HCT116 (cell line): Measurements from ENCODE around the gene PRRC2C. TPM values are rescaled to one million over a fixed set of nuclear protein-coding genes. Genes with fewer than 3 reads are reported as not detected.

Source experiments
- ATAC-seq: fragments of 200-7000 bp; cut with Tn5 transposase; 2 replicates; pipeline ENCODE4 v1.9.1; 2020; ENCODE audit warnings: mild to moderate bottlenecking, moderate library complexity
- BruUV-seq: library from RNA; stranded (reverse); fragments of 400-500 nt; replicated peaks from 2 replicates; lab custom pipeline; 2021; lab: Mats Ljungman, UMichigan
- CTCF ChIA-PET: fragments of 300-600 bp; sonication (Branson Sonifier 250); formaldehyde crosslinking; loops from one replicate; lab custom pipeline; 2021; ENCODE audit warnings: antibody characterized with exemption; lab: Charles Lee
- POLR2A ChIA-PET: fragments of 300-600, 350-600 bp; sonication (Branson Sonifier 250); formaldehyde crosslinking; loops from one replicate; lab custom pipeline; 2021; ENCODE audit warnings: antibody characterized with exemption; lab: Charles Lee
- RAD21 ChIA-PET, 2 experiments: fragments of 300-600 bp; sonication (Branson Sonifier 250); formaldehyde crosslinking; loops; one replicate each; lab custom pipeline; 2023; ENCODE audit warnings: low total read pairs in 2 of 2; ENCODE audit not compliant: uncharacterized antibody in 2 of 2, unreplicated experiment in 2 of 2, low non-redundant PET in 1 of 2; lab: Charles Lee
- DNase-seq: peaks from one replicate; pipeline ENCODE4 v3.0.0-alpha.2; 2010; ENCODE audit warnings: low read depth, low spot score
- H2AFZ ChIP-seq: fragments of 200-600 bp; shearing (Covaris generic), sonication (generic); 2 replicates; pipeline ENCODE4 v1.6.1; 2017; ENCODE audit warnings: low read depth, mixed run types, mixed read lengths, antibody characterized with exemption, low read length; ENCODE audit not compliant: poor library complexity, severe bottlenecking
- H3K27ac ChIP-seq: 2 replicates; pipeline ENCODE4 v1.5.1; 2012; ENCODE audit warnings: low read depth, low read length
- H3K27me3 ChIP-seq: fragments of 200-600 bp; sonication (generic); 2 replicates; pipeline ENCODE4 v1.6.1; 2016; ENCODE audit warnings: mixed run types, low read length, mixed read lengths; ENCODE audit not compliant: insufficient read depth
- H3K36me3 ChIP-seq, 2 experiments: fragments of 200-500 bp in 1 of 2; fragments of 200-600 bp in 1 of 2; sonication (Bioruptor generic) in 1 of 2; sonication (generic) in 1 of 2; 2 replicates each; pipeline versions ENCODE4 v1.5.1 to v1.6.1; 2014 to 2016; ENCODE audit warnings: low read length in 2 of 2, inconsistent platforms in 1 of 2, mixed read lengths in 1 of 2, mixed run types in 1 of 2; ENCODE audit not compliant: insufficient read depth in 2 of 2, control insufficient read depth in 1 of 2
- H3K4me1 ChIP-seq, 2 experiments: fragments of 200-600 bp in 1 of 2; sonication (generic) in 1 of 2; 2 replicates each; pipeline versions ENCODE4 v1.5.1 to v1.6.1; 2012 to 2017; ENCODE audit warnings: low read length in 2 of 2, inconsistent platforms in 1 of 2, mild to moderate bottlenecking in 1 of 2, mixed read lengths in 1 of 2, mixed run types in 1 of 2, moderate library complexity in 1 of 2; ENCODE audit not compliant: insufficient read depth in 2 of 2, control insufficient read depth in 1 of 2
- H3K4me2 ChIP-seq: fragments of 200-600 bp; sonication (generic); 2 replicates; pipeline ENCODE4 v1.6.1; 2017; ENCODE audit warnings: mixed run types, low read length, mixed read lengths
- H3K4me3 ChIP-seq, 2 experiments: fragments of 200-600 bp in 1 of 2; sonication (generic) in 1 of 2; replicated peaks in 1 of 2; 2 replicates each; pipeline ENCODE4 v1.5.1; 2011 to 2016; ENCODE audit warnings: low read length in 2 of 2, control low read depth in 1 of 2, low read depth in 1 of 2, mild to moderate bottlenecking in 1 of 2, mixed read lengths in 1 of 2, mixed run types in 1 of 2
- H3K79me2 ChIP-seq: fragments of 200-600 bp; sonication (generic); 2 replicates; pipeline ENCODE4 v1.6.1; 2017; ENCODE audit warnings: mild to moderate bottlenecking, mixed run types, low read length, moderate library complexity, mixed read lengths; ENCODE audit not compliant: insufficient read depth
- H3K9ac ChIP-seq: fragments of 200-600 bp; sonication (generic); 2 replicates; pipeline ENCODE4 v1.6.1; 2016; ENCODE audit warnings: low read length, mixed read lengths
- H3K9me2 ChIP-seq: fragments of 200-600 bp; sonication (generic), shearing (Covaris generic); 2 replicates; pipeline ENCODE4 v1.6.1; 2017; ENCODE audit warnings: mixed run types, mild to moderate bottlenecking, moderate library complexity; ENCODE audit not compliant: insufficient read depth
- H3K9me3 ChIP-seq, 2 experiments: fragments of 200-500 bp in 1 of 2; fragments of 200-600 bp in 1 of 2; sonication (Bioruptor generic) in 1 of 2; sonication (generic) in 1 of 2; 2 replicates each; pipeline ENCODE4 v1.6.1; 2014 to 2017; ENCODE audit warnings: low read length in 2 of 2, mixed read lengths in 2 of 2, inconsistent platforms in 1 of 2, low read depth in 1 of 2, mild to moderate bottlenecking in 1 of 2, mixed run types in 1 of 2, moderate library complexity in 1 of 2; ENCODE audit not compliant: control insufficient read depth in 1 of 2, insufficient read depth in 1 of 2
- H4K20me1 ChIP-seq: fragments of 200-600 bp; sonication (generic), shearing (Covaris generic); 2 replicates; pipeline ENCODE4 v1.6.1; 2017; ENCODE audit warnings: mixed run types, mild to moderate bottlenecking, moderate library complexity; ENCODE audit not compliant: insufficient read depth
- CBX3 ChIP-seq: IDR thresholded peaks from 2 replicates; pipeline ENCODE4 v1.6.1; 2012; ENCODE audit warnings: low read depth
- CEBPB ChIP-seq: IDR thresholded peaks from 2 replicates; pipeline ENCODE4 v1.6.1; 2012; ENCODE audit warnings: low read depth
- EGR1 ChIP-seq: IDR thresholded peaks from 2 replicates; pipeline ENCODE4 v1.6.1; 2012; ENCODE audit warnings: low read depth
- ELF1 ChIP-seq: IDR thresholded peaks from 2 replicates; pipeline ENCODE4 v1.6.1; 2012; ENCODE audit warnings: low read depth, borderline replicate concordance
- JUND ChIP-seq: IDR thresholded peaks from 2 replicates; pipeline ENCODE4 v1.6.1; 2012
- MAX ChIP-seq: IDR thresholded peaks from 2 replicates; pipeline ENCODE4 v1.6.1; 2012
- POLR2A ChIP-seq: IDR thresholded peaks from 2 replicates; pipeline ENCODE4 v1.7.0; 2011; ENCODE audit warnings: borderline replicate concordance; ENCODE audit not compliant: insufficient read depth, insufficient read length; ENCODE audit errors: extremely low read depth
- RAD21 ChIP-seq: IDR thresholded peaks from 2 replicates; pipeline ENCODE4 v1.6.1; 2012; ENCODE audit warnings: low read depth, mild to moderate bottlenecking
- SIN3A ChIP-seq: IDR thresholded peaks from 2 replicates; pipeline ENCODE4 v1.6.1; 2012; ENCODE audit warnings: low read depth
- SP1 ChIP-seq: IDR thresholded peaks from 2 replicates; pipeline ENCODE4 v1.6.1; 2012; ENCODE audit warnings: low read depth
- SRF ChIP-seq: IDR thresholded peaks from 2 replicates; pipeline ENCODE4 v1.6.1; 2012; ENCODE audit warnings: low read depth
- TCF7L2 ChIP-seq: IDR thresholded peaks from 2 replicates; pipeline ENCODE4 v1.7.0; 2011; ENCODE audit warnings: borderline replicate concordance, inconsistent platforms; ENCODE audit not compliant: insufficient read depth, insufficient read length; ENCODE audit errors: extremely low read depth
- YY1 ChIP-seq: IDR thresholded peaks from 2 replicates; pipeline ENCODE4 v1.6.1; 2011; ENCODE audit warnings: low read length, low read depth, moderate library complexity, mild to moderate bottlenecking; ENCODE audit not compliant: insufficient replicate concordance; ENCODE audit errors: extremely low read depth
- ZBTB33 ChIP-seq: IDR thresholded peaks from 2 replicates; pipeline ENCODE4 v1.6.1; 2011; ENCODE audit warnings: mild to moderate bottlenecking, low read length, moderate library complexity; ENCODE audit not compliant: insufficient replicate concordance; ENCODE audit errors: extremely low read depth
- ZFX ChIP-seq: fragments of 450-650 bp; IDR thresholded peaks from 2 replicates; pipeline ENCODE4 v1.6.1; 2017
- ZNF274 ChIP-seq: fragments of 200-500 bp; sonication (Bioruptor generic); IDR thresholded peaks from 2 replicates; pipeline ENCODE4 v1.6.1; 2014; ENCODE audit warnings: mild to moderate bottlenecking, low read depth, low read length, inconsistent platforms
- intact Hi-C: fragments of 100-400 bp; cut with micrococcal nuclease; formaldehyde crosslinking; loops from 2 replicates; pipeline ENCODE4 v1.10.0; 2022
- total RNA-seq: library from RNA; stranded (reverse); gene quantifications from one replicate; pipeline ENCODE4 v1.2.1, GENCODE V29; 2021; ENCODE audit not compliant: unreplicated experiment
- TF ChIP-seq, protein P1 (sequence below): IDR thresholded peaks from 2 replicates; pipeline ENCODE4 v1.6.1; 2012
- TF ChIP-seq, protein P2 (sequence below), 3 experiments: fragments of 200-600 bp in 1 of 3; sonication (generic) in 1 of 3; IDR thresholded peaks in 2 of 3; conservative IDR thresholded peaks in 1 of 3; 2 replicates each; pipeline ENCODE4 v1.5.1; 2012 to 2017; ENCODE audit warnings: low read depth in 2 of 3, low read length in 2 of 3, antibody characterized with exemption in 1 of 3, borderline replicate concordance in 1 of 3, control low read depth in 1 of 3, mild to moderate bottlenecking in 1 of 3, mixed read lengths in 1 of 3, mixed run types in 1 of 3, moderate library complexity in 1 of 3; ENCODE audit not compliant: insufficient read depth in 1 of 3

Gene PRRC2C
- total RNA-seq, 1 experiment from 2014 or later = 154 TPM

DNA sequence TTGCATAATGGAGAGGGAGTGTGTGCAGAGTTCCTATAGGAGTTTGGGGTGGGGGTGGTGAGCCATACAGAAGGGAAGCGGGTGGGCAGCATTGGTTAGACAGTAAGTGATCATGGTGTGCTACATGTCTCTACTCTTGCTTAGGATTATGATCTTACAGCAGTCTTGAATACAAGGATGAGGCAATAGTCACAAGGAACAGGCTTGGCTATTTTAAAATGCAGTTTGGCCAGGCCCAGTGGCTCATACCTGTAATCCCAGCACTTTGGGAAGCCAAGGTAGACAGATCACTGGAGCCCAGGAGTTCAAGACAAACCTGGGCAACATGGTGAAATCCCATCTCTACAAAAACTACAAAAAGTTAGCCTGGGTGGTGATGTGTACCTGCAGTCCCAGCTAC, 154.9 kb downstream of the PRRC2C start:
- H3K9me2 ChIP-seq = no peaks in the 10 kb centered on the region
- H3K9ac ChIP-seq = no peak overlapping the region
- H3K27me3 ChIP-seq = no peaks in the 10 kb centered on the region
- TF ChIP-seq SIN3A (no peak), JUND (no peak), POLR2A (no peak), ZFX (no peak), CBX3 (no peak), ZBTB33 (no peak), RAD21 (no peak), YY1 (no peak), TCF7L2 (no peak), ELF1 (no peak), CEBPB (no peak), SRF (no peak), ZNF274 (no peak), MAX (no peak), EGR1 (no peak), SP1 (no peak)
- TF ChIP-seq, protein P1, sequence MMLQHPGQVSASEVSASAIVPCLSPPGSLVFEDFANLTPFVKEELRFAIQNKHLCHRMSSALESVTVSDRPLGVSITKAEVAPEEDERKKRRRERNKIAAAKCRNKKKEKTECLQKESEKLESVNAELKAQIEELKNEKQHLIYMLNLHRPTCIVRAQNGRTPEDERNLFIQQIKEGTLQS = no peak
- TF ChIP-seq, protein P2, sequence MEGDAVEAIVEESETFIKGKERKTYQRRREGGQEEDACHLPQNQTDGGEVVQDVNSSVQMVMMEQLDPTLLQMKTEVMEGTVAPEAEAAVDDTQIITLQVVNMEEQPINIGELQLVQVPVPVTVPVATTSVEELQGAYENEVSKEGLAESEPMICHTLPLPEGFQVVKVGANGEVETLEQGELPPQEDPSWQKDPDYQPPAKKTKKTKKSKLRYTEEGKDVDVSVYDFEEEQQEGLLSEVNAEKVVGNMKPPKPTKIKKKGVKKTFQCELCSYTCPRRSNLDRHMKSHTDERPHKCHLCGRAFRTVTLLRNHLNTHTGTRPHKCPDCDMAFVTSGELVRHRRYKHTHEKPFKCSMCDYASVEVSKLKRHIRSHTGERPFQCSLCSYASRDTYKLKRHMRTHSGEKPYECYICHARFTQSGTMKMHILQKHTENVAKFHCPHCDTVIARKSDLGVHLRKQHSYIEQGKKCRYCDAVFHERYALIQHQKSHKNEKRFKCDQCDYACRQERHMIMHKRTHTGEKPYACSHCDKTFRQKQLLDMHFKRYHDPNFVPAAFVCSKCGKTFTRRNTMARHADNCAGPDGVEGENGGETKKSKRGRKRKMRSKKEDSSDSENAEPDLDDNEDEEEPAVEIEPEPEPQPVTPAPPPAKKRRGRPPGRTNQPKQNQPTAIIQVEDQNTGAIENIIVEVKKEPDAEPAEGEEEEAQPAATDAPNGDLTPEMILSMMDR (IDR thresholded peaks at IDR 0.05 in 2 of 3, conservative IDR thresholded peaks at IDR 0.05 in 1 of 3; ENCODE audit: borderline replicate concordance in 1 of 3, insufficient read depth in 1 of 3, low read depth in 2 of 3, low read length in 2 of 3) = no peak
- ChIA-PET POLR2A (no interaction called here), RAD21 (no interaction called here), CTCF (no interaction called here)
- no peak overlapping the region for H3K27ac ChIP-seq
- no TSS peak for BruUV-seq
- no peaks in the 10 kb centered on the region for H4K20me1 ChIP-seq
- ATAC-seq (no peak), DNase-seq (no peak)
- H3K36me3 ChIP-seq = no peaks in the 10 kb centered on the region
- no peaks in the 10 kb centered on the region for H3K79me2 ChIP-seq
- intact Hi-C loops = no loop called here
- H3K9me3 ChIP-seq = no peaks in the 10 kb centered on the region
- H3K4me2 ChIP-seq = no peak overlapping the region
- no peak overlapping the region for H3K4me3 ChIP-seq
- H2AFZ ChIP-seq = no peak overlapping the region
- peaks cover 0 to 6% of the 10 kb centered on the region in 2 experiments; a peak in 2 of 4 replicates for H3K4me1 ChIP-seq
